ENCODE data around the gene MROH9. TPM values are rescaled to one million over a fixed set of nuclear protein-coding genes. Genes with fewer than 3 reads are reported as not detected.
"Not testable (repeated sequence)": the region's sequence is repeated elsewhere in the genome, so short reads cannot be mapped to it uniquely, and the experiment has no call there.

MROH9 gene
- total and polyA plus RNA-seq, 10 donors, result not detected

GRCh38 chr1:170910273-170910672 is 25.1 kb upstream of the MROH9 start:
- no peak overlapping the region for H3K27ac ChIP-seq
- no peak for TF ChIP-seq POLR2A (IDR thresholded peaks at IDR 0.05)
- no peak for TF ChIP-seq CTCF (IDR thresholded peaks at IDR 0.05 in 8 of 11, conservative IDR thresholded peaks at IDR 0.05 in 3 of 11)
- TF ChIP-seq POLR2AphosphoS5 (IDR thresholded peaks at IDR 0.05), result no peak

GRCh38 chr1:170917373-170917772 is 18.0 kb upstream of the MROH9 start:
- intact Hi-C loops (cut with DNase I; ENCODE audit: low total_unique reads), result no loop called here
- DNase-seq, result no peak

More at GRCh38 chr1:170910273-170910672, 25.1 kb upstream of the MROH9 start:
- no peak for DNase-seq
- H3K4me3 ChIP-seq, result no peak overlapping the region
- H3K36me3 ChIP-seq, result no peaks in the 10 kb centered on the region
- no peaks in the 10 kb centered on the region for H3K9me3 ChIP-seq
- no peaks in the 10 kb centered on the region for H3K4me1 ChIP-seq
- intact Hi-C loops (cut with DNase I; ENCODE audit: low total_unique reads), result no loop called here
- H3K27me3 ChIP-seq (replicated peaks in 1 of 7), result no peaks in the 10 kb centered on the region

GRCh38 chr1:170924656-170925055 is 10.7 kb upstream of the MROH9 start:
- peaks cover 12 to 37% (median 29%) of the 10 kb centered on the region in 8 donors for H3K9me3 ChIP-seq
- H3K4me3 ChIP-seq; H3K36me3 ChIP-seq; H3K4me1 ChIP-seq; H3K27ac ChIP-seq; DNase-seq; H3K27me3 ChIP-seq (replicated peaks in 1 of 7): not testable (repeated sequence)
- 26 to 68% (median 47%) methylated on average over 1 of the region's 1 CpG for WGBS, 5 donors
- intact Hi-C loops (cut with DNase I; ENCODE audit: low total_unique reads), result loop anchor here (10.0 kb wide), 1 partner anchor 1000 kb away; no protein-coding TSS in a partner anchor

More at GRCh38 chr1:170917373-170917772, 18.0 kb upstream of the MROH9 start:
- no peak for TF ChIP-seq POLR2AphosphoS5 (IDR thresholded peaks at IDR 0.05)
- TF ChIP-seq CTCF (IDR thresholded peaks at IDR 0.05 in 8 of 11, conservative IDR thresholded peaks at IDR 0.05 in 3 of 11), result no peak
- no peak for TF ChIP-seq POLR2A (IDR thresholded peaks at IDR 0.05)
- Histone ChIP-seq H3K4me1 (no peaks in the 10 kb centered on the region), H3K27ac (no peak overlapping the region), H3K4me3 (no peak overlapping the region), H3K27me3 (replicated peaks in 1 of 7) (no peaks in the 10 kb centered on the region), H3K9me3 (peaks cover 12 to 35% (median 34%) of the 10 kb centered on the region in 8 donors), H3K36me3 (no peaks in the 10 kb centered on the region)
- WGBS, 5 donors, result 55 to 56% (median 55%) methylated on average over 3 of the region's 3 CpGs

DNA sequence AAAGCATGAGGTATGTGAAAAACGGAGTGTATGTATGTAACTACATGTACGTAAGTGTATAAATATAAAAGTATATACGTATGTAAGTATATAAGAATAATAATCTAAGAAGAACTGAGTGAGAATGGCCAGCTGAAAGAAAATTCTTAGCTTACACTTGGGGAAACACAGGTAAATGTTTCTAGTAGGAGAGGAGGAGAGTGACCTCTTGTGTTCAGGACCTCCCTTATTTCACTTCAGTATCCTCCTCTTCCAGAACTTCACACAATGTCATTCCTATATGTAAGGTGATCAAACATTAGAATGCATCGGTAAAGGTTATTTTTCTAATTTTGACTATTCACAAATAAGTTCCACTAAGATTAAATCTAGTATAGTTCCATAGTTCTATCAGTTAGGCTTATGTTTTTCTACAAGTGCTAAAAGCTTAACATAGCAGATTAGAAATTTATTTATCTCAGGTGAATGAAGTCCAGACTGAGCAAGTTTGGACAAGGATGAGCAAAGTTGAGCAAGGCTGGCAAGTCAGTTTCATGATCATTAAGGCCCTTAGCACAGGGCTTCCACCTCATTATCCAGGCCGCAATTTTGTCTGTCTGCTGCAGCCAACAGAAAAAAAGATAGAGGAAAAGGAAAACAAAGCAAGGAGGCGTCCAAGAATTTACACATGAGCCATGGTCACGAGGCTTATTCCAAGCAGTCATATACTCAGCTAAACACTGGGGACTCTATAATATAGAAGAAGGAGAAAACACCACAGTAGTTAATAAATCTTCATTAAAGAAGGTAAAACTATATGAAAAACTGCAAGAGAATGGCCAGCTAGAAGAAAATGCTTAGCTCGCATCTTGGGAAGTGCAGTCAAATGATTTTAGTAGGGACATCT is 7.1 kb upstream of the MROH9 start:
- WGBS, 5 donors, result 76 to 84% (median 80%) methylated on average over 8 of the region's 8 CpGs
- no peak for TF ChIP-seq POLR2AphosphoS5 (IDR thresholded peaks at IDR 0.05)
- TF ChIP-seq POLR2A (IDR thresholded peaks at IDR 0.05), result no peak
- TF ChIP-seq CTCF (IDR thresholded peaks at IDR 0.05 in 8 of 11, conservative IDR thresholded peaks at IDR 0.05 in 3 of 11), result no peak
- intact Hi-C loops (cut with DNase I; ENCODE audit: low total_unique reads), result loop anchor here (10.0 kb wide), 1 partner anchor 1003 kb away; no protein-coding TSS in a partner anchor

More for the DNA sequence above, 7.1 kb upstream of the MROH9 start:
- Histone ChIP-seq H3K36me3 (no peaks in the 10 kb centered on the region), H3K4me1 (no peaks in the 10 kb centered on the region), H3K27me3 (replicated peaks in 1 of 7) (no peaks in the 10 kb centered on the region), H3K4me3 (no peak overlapping the region), H3K27ac (no peak overlapping the region), H3K9me3 (peaks cover 0 to 2% (median 0%) of the 10 kb centered on the region in 8 donors)
- no peak for DNase-seq
